HG03060 (cell line): Measurements from ENCODE around the gene GGTLC1.

ENCODE experiments used
- ATAC-seq: cut with Tn5 transposase; IDR thresholded peaks from one replicate; pipeline ENCODE4 v1.9.1; 2021; ENCODE audit warnings: low read depth, moderate number of reproducible peaks; ENCODE audit not compliant: unreplicated experiment

Gene GGTLC1

DNA sequence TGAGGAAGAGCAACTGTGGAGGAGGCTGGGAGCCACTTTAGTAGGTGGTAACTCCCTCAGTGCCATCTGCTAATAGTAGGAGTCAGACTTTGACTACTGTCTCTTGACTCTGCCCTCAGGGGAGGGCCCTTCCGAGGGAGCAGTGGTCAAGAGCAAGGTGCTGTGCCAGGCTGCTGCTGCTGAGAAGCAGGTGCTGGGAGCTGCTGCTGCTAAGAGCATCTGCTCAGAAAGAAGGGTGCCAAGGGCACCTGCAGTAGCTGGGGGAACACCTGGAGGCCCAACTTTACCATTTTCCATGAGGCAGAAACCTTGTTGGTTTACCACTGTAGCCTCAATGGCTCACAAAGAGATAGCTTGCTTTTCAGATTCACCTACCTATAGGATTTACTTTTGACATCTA lies 18.5 kb downstream of the GGTLC1 start:
- ATAC-seq, result no peak

DNA sequence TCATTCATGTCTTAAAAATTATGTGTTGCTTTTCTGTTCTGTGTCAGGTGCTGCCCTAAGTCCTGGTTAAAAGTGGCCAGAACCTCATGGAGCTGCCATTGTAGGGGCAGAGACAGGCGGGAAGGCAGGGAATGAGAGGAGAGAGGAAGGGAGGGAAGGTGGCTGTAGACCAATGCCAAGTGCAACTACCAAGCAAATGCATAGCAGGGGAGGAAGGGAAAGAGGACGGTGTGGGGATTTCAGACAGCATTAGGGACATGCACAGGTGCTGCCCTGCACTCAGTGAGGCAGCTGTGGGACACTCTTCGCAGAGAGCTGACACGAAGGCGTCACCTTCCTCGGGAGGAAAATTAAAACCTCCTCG lies 21.0 kb downstream of the GGTLC1 start:
- ATAC-seq, result no peak

DNA sequence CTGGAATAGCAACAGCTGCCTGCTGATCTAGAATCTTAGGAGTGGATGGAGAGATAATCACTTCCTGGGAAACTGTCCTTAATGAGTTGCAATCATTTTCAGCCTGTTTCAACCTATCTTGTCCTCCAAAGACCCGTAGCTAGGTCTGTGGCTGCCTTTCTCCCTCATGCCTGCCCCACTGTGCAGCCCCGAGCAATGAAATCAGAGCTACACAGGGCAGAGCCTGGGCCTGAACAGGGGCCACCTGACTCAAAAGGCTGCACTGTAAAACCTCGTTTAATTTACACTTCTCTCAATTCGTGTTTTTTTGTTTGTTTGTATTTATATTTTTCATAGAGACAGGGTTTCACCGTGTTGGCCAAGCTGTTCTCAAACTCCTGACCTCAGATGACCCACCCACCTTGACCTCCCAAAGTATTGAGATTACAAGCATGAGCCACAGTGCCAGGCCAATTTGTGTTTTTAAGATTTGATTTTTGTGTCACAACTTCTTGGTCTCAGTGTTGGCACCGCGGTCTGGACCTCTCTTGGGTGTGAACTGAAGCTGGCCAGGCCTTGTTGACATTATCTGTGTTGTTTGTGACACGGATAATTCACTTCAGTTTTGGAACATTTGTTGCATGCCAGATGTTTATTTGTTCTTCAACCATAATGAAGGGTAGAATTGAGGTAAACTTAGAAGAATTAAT lies 21.5 kb downstream of the GGTLC1 start:
- ATAC-seq, result no peak

DNA sequence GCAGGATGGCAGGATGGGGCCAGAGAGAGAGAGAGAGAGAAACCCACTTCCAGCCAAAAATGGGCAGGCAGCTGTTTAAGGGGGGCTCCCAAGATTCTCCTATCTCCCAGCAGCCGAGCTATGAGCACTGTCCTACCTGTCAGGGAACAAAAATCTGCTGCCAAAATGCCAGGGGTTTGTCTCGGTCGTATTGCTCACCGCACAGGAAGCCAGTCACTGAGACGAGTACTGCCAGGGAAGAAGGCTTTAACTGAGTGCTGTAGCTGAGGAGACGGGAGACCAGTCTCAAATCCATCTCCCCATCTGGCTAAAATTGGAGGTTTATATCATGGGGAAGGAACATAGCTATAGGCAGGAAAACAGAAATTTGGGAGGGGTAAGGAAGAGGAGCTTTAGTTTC lies 22.3 kb downstream of the GGTLC1 start:
- no peak for ATAC-seq

DNA sequence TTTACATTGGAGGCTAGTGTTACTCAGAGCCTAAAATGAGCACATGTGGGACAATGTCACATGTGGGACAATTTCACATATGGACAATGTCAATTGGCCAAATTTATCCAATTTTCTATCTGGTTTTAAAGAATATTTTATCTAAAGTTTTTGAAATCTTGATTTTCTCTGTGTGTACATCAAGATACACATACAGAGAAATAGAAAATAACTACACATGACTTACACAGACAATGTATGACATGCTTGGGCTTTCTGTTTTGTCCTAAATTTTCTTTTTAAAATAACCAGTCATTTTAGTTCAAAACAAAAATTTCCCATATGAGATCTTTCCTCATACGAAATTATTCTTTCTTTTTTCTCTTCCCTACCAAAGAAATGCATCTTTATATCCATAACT lies 24.6 kb downstream of the GGTLC1 start:
- no peak for ATAC-seq

DNA sequence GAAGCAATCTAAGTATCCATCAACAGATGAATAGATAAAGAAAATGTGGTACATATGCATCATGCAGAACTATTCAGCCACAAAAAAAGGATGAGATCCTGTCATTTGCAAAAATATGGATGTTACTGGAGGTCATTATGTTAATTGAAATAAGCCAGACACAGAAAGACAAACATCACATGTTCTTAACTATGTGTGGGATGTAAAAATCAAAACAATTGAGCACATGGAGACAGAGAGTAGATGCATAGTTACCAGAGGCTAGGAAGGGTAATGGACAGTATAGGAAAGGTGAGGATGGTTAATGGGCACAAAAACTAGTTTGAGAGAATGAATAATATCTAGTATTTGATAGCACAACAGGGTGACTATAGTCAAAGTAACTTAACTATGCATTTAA lies 26.3 kb downstream of the GGTLC1 start:
- ATAC-seq, result no peak

DNA sequence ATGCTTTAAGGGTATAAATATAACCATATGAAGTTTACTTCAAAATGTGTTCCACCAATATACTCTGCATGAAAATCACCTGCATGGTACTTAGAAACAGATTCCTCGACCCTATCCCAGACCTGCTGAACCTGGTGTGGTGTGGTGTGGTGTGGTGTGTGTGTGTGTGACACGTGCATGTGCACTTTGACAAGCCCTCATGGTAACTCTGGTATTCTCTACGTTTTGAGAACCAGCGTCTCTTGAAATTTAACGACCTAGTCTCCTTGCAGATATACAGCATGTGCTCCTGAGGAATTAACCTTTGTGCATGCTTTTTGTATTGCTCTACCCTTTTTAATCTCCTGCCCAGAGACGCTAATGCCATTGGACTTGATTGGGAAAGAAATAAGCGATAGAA lies 29.5 kb downstream of the GGTLC1 start:
- no peak for ATAC-seq

DNA sequence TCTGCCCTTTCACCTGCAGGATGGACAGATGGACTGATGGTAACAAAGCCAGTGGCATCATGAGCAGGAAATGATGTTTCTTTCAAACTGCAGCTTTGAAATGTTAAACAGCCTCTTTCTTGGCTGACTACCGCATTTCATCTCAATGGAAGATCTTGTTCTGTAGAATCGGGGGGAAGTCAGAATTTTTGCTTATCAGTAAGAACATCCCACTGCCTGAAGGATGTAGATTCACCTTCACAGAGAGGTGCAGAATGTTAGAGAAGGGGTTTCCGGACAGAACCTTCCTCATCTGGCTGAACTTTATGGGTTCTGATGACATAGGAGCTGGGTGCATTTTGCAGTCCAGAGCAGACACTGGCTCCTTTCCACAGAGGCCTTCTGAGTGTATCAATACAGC lies 32.7 kb downstream of the GGTLC1 start:
- ATAC-seq, result no peak

DNA sequence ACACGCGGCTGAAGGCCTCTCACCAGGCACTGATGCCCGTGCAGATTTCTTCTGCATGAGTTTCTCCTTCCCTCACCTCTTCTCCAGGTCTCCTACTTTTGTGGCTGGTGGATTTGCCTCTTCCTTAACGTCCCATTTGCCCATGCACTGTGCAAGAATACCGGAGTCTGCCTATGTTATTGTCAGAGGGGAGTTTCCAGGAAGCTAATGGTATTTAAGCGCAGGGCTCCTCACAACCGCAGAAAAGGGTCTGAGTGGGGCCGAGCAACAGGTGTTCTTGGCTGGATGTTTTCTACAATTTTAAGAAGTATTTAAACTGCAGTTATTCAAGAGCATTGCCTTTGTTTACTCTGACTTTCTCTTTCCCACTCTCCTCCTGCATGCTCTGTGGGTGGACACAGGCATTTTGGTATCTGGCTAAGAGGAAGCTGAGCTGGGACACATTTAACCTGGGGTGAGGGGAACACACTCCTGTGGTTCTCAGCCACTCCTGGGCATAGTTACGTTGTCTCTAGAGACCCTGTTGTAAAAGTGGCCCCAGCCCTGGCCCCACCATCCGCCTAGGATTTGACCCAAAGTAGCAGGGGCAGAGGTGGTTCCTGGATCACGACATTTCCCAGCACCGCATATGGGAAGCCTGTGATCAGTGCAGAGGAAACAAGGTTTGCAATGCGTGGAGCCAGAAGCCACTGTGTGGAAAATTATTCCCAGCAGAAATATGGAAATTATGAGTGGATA lies 34.4 kb downstream of the GGTLC1 start:
- ATAC-seq, result no peak

DNA sequence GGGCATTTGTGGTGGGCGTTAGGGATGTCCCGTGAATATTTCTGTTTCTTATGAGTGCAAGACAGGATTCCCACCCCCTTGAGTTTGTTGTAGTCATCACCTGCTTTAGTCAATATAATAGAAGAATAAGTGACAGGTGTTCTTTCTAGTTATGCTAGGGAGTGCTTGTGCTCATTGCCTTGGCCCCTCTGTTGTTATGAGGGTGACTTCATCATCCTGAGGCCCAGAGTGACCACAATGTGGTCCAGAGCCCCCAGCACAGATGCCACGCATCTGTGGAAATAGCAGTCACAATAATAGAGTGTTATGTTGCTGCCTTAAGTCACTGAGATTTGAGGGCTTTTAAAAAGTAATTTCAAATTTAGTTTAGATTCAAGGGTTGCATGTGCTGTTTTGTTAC lies 42.4 kb downstream of the GGTLC1 start:
- ATAC-seq, result no peak

DNA sequence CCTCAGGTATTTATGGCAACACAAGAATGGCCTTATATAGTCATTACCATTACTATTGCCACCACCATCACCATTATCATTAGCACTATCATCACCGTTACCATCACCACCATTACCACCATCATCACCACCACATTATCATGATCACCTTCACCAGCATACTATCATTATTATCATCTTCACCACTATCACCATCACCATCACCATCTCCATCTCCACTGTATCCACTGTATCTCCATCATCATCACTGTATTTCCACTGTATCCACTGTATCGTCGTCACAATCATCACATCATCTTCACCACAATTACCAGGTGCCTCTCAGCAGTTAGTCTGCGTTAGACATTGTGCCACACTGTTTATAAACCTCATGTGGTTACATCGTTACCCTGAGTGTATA lies 45.3 kb downstream of the GGTLC1 start:
- no peak for ATAC-seq

DNA sequence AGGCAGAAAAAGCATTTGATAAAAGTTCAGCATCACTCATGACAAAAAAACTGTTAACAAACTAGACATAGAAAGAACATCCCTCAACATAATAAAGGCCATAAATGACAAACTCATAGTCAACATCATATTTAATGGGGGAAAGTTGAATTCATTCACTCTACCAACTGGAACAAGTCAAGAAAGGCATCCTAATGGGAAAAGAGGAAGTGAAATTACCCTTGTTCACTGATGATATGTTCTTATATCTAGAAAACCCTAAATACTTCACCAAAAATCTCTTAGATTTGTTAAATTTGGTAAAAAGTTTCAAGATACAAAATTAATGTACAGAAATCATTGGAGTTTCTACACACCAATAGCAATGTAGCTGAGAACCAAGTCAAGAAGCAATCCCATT lies 48.9 kb downstream of the GGTLC1 start:
- ATAC-seq, result no peak

DNA sequence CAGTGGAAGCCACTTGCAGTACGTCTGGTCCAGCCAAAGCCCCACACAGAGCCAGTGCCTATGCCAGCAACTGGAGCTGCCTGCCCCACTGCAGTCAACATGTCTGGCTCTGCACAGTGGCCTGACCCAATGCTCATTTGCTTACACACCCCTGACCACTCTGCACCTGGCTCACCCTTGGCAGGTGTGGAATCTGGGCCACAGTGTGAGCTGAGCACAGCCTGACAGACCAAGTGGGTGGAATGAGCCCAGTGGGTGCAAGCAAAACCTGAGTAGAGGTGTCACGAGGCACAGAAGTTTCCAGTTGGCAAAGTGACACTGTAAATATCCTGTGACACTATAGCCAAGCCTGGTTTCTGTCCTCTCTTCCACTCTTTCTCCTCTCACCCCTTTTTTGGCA lies 49.5 kb downstream of the GGTLC1 start:
- ATAC-seq, result no peak

DNA sequence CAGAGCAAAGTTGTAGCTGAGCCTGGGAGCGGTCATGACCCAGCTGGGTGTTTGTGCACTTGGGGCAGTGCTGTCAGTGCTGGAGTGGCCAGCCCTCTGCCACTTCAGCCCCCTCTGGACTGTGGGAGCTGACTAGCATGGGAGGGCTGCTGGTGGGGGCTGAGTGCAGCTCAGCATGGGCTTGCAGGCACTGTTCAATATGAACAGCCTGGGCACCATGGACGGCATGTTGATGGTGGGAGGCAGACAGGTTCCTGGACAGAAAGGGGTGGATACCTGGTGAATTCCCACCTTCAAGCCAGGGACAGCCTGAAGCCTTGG lies 50.5 kb downstream of the GGTLC1 start:
- ATAC-seq, result no peak

DNA sequence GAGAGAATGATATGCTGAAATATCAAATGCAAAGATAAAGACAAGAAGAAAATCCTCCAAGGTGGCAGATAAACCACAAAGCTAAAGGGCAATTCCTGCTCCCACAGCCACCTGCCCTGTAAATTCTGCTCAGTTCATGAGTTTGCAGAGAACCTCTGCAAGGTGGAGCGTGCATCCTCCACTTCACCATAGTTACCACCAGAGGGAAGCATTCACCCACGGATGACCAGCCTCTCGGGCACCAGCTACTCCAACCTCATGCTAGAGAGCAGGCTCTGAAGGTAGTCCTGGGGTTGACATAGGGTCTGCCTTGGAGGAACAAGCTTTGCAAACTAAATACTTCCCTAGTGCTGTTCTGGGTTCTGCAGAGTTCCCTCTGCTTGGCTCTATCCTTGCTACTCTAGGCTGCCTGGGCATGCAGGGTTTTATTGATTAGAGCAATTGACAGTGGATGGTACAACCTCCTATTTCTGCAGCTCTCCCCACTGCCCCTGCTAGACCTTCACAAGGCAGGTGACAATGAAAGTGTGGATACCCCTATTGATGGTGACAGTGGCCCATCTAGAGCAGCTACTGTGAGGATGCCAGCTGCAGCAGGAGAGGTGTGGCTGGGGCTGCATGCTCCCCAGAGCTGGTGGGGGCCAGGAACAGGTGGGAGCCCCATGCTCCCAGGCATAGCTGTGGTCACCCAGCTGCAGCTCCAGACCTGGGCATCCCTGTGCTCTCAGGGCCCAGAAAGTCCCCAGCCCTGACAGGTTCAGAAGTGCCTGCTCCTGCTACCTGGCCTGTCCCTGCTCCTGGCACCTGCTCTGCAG lies 51.1 kb downstream of the GGTLC1 start:
- ATAC-seq, result no peak
